ENCODE measurements around the gene LUC7L.
"Not testable (repeated sequence)": the region's sequence is repeated elsewhere in the genome, so short reads cannot be mapped to it uniquely, and the experiment has no call there.

Gene LUC7L

DNA sequence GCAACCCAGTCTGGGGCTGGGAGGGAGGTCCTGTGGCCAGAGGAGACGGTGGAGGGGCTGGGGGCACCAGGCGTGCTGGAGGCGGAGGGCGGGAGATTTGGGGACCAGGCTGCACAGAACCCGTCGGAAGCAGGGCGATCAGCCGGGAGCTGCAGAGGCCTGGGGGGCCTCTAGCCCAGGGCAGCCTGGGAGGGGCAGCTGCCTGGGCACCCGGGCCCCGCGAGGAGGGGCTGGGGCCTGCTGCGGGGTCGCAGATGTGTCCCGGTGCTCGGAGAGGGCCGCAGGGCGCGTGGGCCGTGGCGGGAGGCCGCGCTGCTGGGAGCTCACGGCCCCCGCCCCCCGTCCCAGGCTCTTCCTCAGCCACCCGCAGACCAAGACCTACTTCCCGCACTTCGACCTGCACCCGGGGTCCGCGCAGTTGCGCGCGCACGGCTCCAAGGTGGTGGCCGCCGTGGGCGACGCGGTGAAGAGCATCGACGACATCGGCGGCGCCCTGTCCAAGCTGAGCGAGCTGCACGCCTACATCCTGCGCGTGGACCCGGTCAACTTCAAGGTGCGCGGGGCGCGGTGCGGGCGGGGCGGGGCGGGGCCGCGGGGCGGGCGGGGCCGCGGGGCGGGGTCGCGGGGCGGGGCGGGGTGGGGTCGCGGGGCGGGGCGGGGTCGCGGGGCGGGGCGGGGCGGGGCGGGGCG is 65.0 kb downstream of the LUC7L start:
- DNase-seq: not testable (repeated sequence)

GRCh38 chr16:163696-164095 is 65.6 kb downstream of the LUC7L start:
- not testable (repeated sequence) for DNase-seq

DNA sequence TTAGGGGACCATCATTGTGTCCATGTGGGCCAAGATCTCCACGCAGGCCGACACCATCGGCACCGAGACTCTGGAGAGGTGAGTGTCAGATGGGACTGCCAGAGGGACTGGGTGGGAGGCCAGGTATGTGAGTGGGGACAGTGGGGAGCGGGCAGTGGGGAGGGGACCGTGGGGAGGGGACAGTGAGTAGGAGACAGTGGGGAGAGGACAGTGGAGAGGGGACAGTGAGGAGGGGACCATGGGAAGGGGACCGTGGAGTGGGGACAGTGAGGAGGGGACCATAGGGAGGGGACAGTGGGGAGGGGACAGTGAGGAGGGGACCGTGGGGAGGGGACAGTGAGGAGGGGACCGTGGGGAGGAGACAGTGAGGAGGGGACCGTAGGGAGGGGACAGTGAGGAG is 66.1 kb downstream of the LUC7L start:
- not testable (repeated sequence) for DNase-seq

- DNase-seq: no peak
Measured at GRCh38 chr16:162271-162991, 66.8 kb downstream of the LUC7L start.

- DNase-seq: no peak
Measured at GRCh38 chr16:160691-161190, 68.5 kb downstream of the LUC7L start.

DNA sequence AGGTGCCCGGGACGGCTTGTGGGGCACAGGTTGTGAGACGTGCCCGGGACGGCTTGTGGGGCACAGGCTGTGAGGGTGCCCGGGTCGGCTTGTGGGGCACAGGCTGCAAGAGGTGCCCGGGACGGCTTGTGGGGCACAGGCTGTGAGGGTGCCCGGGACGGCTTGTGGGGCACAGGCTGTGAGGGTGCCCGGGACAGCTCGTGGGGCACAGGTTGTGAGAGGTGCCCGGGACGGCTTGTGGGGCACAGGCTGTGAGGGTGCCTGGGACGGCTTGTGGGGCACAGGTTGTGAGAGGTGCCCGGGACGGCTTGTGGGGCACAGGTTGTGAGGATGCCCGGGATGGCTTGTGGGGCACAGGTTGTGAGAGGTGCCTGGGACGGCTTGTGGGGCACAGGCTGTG is 69.0 kb downstream of the LUC7L start:
- not testable (repeated sequence) for DNase-seq

DNA sequence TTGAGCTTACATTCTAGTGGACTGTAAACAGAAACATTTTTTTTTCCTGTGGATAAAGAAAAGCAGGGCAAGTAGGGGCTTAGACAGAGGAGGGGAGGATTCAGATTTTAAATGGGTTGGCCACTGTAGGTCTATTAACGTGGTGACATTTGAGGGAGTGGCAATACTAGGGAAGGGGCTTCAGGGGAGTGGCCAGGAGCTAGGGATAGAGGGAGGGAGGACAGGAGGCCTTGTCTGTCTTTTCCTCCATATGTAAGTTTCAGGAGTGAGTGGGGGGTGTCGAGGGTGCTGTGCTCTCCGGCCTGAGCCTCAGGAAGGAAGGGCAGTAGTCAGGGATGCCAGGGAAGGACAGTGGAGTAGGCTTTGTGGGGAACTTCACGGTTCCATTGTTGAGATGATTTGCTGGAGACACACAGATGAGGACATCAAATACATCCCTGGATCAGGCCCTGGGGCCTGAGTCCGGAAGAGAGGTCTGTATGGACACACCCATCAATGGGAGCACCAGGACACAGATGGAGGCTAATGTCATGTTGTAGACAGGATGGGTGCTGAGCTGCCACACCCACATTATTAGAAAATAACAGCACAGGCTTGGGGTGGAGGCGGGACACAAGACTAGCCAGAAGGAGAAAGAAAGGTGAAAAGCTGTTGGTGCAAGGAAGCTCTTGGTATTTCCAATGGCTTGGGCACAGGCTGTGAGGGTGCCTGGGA is 70.0 kb downstream of the LUC7L start:
- no peak for DNase-seq

DNA sequence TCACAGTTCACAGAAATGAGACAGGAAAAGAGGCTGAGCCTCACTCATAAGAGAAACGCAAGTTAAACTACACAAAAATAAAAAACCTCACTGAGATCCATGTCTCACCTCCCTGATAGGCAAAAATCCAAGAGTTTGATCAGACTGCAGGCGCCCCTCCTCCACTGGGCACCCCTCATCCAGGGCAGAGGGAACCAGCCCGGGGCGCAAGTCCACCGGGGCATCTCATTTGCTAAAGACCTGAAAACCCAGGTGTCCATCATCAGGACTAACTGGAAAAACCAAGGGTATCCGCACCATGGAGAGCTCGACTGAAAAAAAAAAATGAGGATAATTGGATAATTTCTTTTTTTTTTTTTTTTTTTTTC is 74.2 kb downstream of the LUC7L start:
- no peak for DNase-seq

DNA sequence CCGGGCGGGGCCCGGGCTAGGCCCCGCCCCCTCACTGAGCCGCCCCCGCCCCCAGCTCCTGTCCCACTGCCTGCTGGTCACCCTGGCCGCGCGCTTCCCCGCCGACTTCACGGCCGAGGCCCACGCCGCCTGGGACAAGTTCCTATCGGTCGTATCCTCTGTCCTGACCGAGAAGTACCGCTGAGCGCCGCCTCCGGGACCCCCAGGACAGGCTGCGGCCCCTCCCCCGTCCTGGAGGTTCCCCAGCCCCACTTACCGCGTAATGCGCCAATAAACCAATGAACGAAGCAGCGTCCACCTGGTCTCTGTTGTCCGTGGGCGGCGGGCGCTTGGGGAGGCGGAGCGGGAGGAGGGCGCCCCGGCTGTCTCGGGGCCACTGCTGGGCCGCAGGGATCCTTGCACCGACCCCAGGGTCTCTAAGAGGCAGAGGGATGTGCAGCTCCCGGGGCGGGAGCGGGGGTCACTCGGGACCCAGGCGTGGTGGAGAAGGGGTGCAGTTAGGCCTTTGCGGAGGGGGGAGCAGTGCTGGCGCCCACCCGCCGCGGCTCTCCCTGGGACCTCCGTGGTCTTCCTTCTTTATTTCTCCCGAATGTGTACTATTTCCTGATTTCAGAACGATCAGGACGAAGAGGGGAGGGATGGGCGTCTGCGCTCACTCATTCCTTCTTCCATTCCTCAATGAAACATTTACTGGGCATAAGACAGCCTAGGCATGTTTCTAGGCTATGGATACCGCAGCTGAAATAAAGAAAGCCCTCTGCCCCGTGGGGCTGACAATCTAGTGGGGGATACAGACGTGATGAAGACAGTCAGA is 74.8 kb downstream of the LUC7L start:
- DNase-seq: no peak

DNA sequence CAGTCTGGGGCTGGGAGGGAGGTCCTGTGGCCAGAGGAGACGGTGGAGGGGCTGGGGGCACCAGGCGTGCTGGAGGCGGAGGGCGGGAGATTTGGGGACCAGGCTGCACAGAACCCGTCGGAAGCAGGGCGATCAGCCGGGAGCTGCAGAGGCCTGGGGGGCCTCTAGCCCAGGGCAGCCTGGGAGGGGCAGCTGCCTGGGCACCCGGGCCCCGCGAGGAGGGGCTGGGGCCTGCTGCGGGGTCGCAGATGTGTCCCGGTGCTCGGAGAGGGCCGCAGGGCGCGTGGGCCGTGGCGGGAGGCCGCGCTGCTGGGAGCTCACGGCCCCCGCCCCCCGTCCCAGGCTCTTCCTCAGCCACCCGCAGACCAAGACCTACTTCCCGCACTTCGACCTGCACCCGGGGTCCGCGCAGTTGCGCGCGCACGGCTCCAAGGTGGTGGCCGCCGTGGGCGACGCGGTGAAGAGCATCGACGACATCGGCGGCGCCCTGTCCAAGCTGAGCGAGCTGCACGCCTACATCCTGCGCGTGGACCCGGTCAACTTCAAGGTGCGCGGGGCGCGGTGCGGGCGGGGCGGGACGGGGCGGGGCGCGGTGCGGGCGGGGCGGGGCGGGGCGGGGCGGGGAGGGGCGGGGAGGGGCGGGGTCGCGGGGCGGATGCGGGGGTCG is 75.6 kb downstream of the LUC7L start:
- not testable (repeated sequence) for DNase-seq

DNA sequence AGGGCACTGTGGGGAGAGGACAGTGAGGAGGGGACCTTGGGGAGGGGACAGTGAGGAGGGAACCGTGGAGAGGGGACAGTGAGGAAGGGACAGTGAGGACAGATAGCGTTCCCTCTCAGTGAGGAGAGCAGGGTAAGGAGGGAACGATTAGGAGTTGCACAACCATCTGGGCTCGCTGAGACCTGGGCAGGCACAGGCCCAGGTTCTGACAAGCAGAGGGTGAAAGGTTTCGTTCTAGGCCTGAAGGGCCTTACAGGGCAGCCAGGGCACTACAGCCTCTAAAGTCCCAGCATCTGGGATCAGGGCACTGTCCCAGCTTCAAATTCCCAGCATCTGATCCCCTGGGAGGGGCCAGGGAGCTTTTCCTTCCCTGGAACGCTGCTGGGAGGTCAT is 76.1 kb downstream of the LUC7L start:
- DNase-seq: not testable (repeated sequence)

DNA sequence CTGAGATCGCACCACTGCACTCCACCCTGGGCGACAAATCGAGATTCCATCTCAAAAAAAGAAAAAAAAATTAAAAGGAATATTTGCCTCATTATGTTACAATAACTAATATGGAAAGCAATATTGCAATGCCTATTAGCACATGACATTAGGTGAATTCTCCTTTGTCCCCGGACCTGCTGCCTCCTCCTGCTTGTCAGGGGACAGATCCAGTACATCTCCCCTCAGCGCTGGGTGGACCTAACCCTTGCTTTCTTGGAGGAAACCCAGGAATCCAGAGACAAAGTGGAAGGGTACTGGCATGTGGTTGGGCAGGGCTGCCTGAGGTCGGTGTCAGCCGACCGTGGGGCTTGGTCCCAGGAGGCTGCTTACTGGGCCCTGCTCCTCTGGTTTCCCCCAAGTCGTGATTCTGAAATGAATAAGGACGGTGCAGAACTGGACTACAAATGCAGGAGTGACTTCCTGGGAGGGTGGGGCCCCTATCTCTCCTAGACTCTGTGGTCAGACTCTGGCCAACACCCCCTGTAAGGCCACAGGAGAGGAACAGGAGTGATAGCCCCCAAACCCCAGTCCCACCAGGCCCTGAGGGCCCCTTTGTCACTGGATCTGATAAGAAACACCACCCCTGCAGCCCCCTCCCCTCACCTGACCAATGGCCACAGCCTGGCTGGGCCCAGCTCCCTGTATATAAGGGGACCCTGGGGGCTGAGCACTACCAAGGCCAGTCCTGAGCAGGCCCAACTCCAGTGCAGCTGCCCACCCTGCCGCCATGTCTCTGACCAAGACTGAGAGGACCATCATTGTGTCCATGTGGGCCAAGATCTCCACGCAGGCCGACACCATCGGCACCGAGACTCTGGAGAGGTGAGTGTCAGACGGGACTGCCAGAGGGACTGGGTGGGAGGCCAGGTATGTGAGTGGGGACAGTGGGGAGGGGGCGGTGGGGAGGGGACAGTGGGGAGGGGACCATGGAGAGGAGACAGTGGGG is 76.8 kb downstream of the LUC7L start, which contains the start of gene HBZ:
Gene HBZ, plus strand, starts transcription at position 504 of the 988 bp plus-strand sequence. Its CDS starts 266 bp downstream, at position 770.
- DNase-seq: no peak

DNA sequence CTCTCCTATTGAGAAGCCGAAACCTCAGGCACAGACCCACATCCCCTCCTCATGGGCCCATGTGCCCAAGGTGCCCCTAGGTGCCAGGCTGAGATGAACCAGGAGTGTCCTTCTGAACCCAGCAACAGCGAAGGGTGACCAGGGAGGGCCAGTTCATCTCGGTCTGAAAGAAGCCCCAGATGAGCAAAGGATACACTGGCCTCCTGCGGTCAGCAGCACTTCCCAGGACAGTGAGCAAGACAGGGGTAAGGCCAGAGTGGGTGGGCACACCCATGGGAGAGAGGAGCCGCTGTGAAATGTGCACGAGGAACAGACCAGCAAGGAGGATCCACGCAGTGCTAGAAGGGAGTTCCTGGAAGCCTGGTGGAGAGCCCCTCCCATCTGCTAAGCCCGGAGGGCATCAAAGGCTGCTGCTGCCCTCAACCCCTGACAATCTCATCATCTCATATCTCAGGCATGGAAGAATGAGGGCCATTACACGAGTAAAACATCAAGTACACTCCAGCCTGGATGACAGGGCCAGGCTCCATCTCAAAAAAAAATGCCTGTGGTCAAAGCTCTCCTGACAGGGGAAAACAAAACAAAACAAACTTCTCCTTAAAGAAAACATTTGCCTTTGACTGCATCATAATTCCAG is 80.1 kb downstream of the LUC7L start:
- no peak for DNase-seq

GRCh38 chr16:146646-147045 is 82.6 kb downstream of the LUC7L start:
- no peak for DNase-seq

DNA sequence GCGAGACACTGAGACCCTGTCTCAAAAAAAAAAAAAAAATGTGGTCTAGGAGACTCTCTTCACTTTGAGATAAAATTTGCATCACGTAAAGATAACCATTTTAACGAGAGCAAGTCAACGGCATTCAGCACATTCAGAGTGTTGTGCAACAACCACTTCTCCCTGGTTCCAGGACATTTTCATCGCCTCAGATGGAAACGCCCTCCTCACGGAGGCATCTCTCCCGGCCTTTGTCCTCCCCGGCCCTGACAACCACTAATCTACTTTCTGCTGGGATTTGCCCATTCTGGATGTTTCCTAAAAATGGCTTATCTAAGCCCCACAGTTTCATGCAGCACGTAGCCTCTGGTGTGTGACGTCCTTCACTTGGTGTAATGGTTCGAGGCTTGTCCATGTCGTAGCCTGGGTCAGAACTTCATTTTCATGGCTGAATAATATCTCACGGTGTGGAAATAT is 84.4 kb downstream of the LUC7L start:
- DNase-seq: no peak

DNA sequence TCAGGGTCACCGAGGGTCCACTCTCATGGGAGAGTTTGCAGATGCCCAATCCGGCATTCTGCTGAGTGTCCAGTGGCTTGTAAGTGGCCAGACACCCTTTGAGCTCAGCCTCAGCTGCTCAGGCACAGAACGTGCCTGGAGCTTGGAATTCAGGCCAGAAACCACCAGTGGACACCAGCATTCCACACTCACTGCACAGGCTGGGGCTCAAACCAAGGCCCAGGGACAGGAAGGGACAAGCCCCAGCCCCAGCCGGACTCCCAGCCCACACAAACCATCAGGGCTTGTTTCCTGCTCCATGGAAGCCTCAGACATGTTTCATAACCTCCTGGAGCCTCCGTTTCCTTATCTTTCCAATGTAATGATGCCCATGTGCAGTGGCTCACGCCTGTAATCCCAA is 85.8 kb downstream of the LUC7L start:
- no peak for DNase-seq

GRCh38 chr16:143047-143446 is 86.2 kb downstream of the LUC7L start:
- no peak for DNase-seq

DNA sequence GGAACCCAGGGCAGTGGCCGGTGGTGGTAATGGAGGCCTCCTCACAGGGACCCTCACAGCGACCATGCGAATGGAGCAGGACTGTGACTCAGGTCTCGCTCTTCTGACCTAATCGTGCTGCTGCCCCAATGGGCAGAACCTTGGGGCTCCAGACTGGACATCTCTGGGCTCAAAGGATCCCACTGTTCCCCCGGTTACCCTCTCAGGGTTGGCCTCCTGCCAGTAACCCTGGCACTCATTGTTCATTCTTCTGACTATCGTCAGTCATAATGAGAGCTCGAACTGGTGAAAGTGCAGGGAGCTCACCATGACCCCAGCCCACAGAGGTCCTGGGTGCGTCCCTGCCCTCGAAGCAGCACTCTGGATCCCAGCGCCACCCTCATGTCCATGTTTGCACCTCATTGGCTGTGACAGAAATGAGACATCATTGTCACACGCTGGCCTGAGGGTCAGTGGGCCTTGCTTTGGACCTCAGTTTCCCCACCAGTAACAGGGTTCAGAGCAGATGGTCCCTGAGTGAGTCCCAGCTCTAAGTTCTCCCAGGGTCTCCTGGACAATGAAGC is 86.8 kb downstream of the LUC7L start:
- no peak for DNase-seq

DNA sequence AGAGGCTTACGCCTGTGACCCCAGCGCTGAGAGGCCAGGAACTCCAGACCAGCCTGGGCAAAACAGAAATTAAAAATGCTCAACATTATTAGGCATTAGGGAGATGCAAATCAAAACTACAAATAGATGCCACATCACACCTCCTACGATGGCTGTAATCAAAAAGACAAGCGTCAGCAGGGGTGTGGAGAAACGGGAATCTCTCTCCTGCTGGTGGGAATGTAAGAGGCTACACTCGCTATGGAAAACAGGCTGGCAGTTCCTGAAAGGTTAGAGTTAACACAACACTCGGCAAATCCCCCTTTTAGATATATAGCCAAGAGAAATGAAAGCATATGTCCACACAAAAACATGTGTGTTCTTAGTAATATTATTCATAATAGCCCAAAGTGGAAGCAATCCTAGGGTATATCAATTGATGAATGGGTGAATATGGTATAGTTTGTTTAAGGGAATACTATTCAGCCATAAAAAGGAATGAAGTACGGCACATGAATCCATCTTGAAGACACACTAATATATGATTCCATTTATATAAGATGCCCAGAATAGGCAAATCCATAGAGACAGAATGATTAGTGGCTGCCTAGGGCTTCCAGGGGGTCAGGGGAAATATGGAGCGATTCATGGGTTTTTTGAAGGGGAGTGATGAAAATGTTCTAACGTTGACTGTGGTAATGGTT is 88.9 kb downstream of the LUC7L start:
- DNase-seq: no peak

All from NCI-H1417 treated with DMSO at 0.1 percent for 48 hours (cell line).